HepG2 (cell line): Measurements from ENCODE around the gene OPN5. TPM values are rescaled to one million over a fixed set of nuclear protein-coding genes. Genes with fewer than 3 reads are reported as not detected.

Experiments
- ATAC-seq: fragments of 200-7000 bp; cut with Tn5 transposase; 3 replicates; pipeline ENCODE4 v1.9.1; 2020; ENCODE audit warnings: mild to moderate bottlenecking, moderate library complexity
- BruUV-seq: library from RNA; stranded (reverse); fragments of 400-500 nt; replicated peaks from 2 replicates; lab custom pipeline; 2021; lab: Mats Ljungman, UMichigan
- CTCF ChIA-PET: fragments of 300-600 bp; formaldehyde crosslinking; extraction: SDS; loops from one replicate; lab custom pipeline; 2021; ENCODE audit warnings: low total read pairs, inconsistent platforms, low intra/inter-chr PET ratio; lab: Yijun Ruan, JAX
- POLR2A ChIA-PET: fragments of 350-600 bp; sonication (Branson Sonifier 250); formaldehyde crosslinking; loops from one replicate; lab custom pipeline; 2020; ENCODE audit warnings: antibody characterized with exemption, inconsistent platforms; lab: Yijun Ruan, JAX
- DNase-seq: peaks from one replicate; pipeline ENCODE4 v3.0.0-alpha.2; 2015; ENCODE audit warnings: low spot score
- FAIRE-seq: peaks from 3 replicates; lab custom pipeline; 2011; peaks lifted over from hg19 to GRCh38; lab: Jason Lieb, UNC
- H2AFZ ChIP-seq: one replicate; pipeline ENCODE4 v1.6.1; 2011; ENCODE audit warnings: low read length, inconsistent platforms
- H3K27ac ChIP-seq: fragments of 300-600 bp; 3 replicates; pipeline ENCODE4 v1.8.0; 2011; ENCODE audit warnings: mixed run types, mild to moderate bottlenecking, mixed read lengths, low read length, inconsistent platforms; ENCODE audit not compliant: insufficient read depth; ENCODE audit errors: extremely low read length
- H3K27me3 ChIP-seq, 2 experiments: fragments of 200-600 bp in 1 of 2; 2 replicates in 1 of 2; 3 replicates in 1 of 2; pipeline versions ENCODE4 v1.6.0 to v1.8.0; 2011; ENCODE audit warnings: low read length in 2 of 2, mild to moderate bottlenecking in 2 of 2, moderate library complexity in 2 of 2, inconsistent platforms in 1 of 2; ENCODE audit not compliant: insufficient read depth in 2 of 2, control insufficient read depth in 1 of 2
- H3K36me3 ChIP-seq, 2 experiments: fragments of 200-600 bp in 1 of 2; replicated peaks in 1 of 2; 2 replicates in 1 of 2; 3 replicates in 1 of 2; pipeline versions ENCODE4 v1.5.1 to v1.8.0; 2011; ENCODE audit warnings: low read length in 2 of 2, inconsistent platforms in 1 of 2; ENCODE audit not compliant: insufficient read depth in 2 of 2, control insufficient read depth in 1 of 2
- H3K4me1 ChIP-seq: 2 replicates; pipeline ENCODE4 v1.5.1; 2012; ENCODE audit warnings: low read length, inconsistent platforms; ENCODE audit not compliant: insufficient read depth
- H3K4me2 ChIP-seq: 2 replicates; pipeline ENCODE4 v1.6.0; 2011; ENCODE audit warnings: low read depth, low read length, inconsistent platforms
- H3K4me3 ChIP-seq, 3 experiments: fragments of 200-600 bp in 1 of 3; sonication (generic), shearing (Covaris generic) in 1 of 3; replicated peaks in 1 of 3; 2 replicates each; pipeline ENCODE4 v1.5.1; 2011 to 2016; ENCODE audit warnings: low read length in 3 of 3, inconsistent platforms in 2 of 3, low read depth in 2 of 3, mild to moderate bottlenecking in 2 of 3, control low read depth in 1 of 3, mixed read lengths in 1 of 3; ENCODE audit not compliant: insufficient read depth in 1 of 3
- H3K79me2 ChIP-seq: one replicate; pipeline ENCODE4 v1.6.1; 2011; ENCODE audit warnings: low read length, inconsistent platforms; ENCODE audit not compliant: insufficient read depth
- H3K9ac ChIP-seq: 2 replicates; pipeline ENCODE4 v1.6.0; 2011; ENCODE audit warnings: mild to moderate bottlenecking, low read depth, low read length, inconsistent platforms; ENCODE audit not compliant: insufficient read depth
- H3K9me3 ChIP-seq: 2 replicates; pipeline ENCODE4 v1.5.1; 2012; ENCODE audit warnings: mild to moderate bottlenecking, low read length
- H4K20me1 ChIP-seq: 2 replicates; pipeline ENCODE4 v1.6.0; 2011; ENCODE audit warnings: inconsistent platforms, mild to moderate bottlenecking, low read length, moderate library complexity; ENCODE audit not compliant: insufficient read depth
- HHEX ChIP-seq: IDR thresholded peaks from 2 replicates; pipeline ENCODE4 v1.6.1; 2016; ENCODE audit warnings: control low read depth
- HMG20B ChIP-seq: conservative IDR thresholded peaks from 2 replicates; pipeline ENCODE4 v1.6.1; 2016; ENCODE audit warnings: missing genetic modification reagents, missing compliant biosample characterization
- JUNB ChIP-seq: sonication (generic); formaldehyde crosslinking; IDR thresholded peaks from 2 replicates; pipeline ENCODE4 v1.8.0; 2022; ENCODE audit warnings: missing genetic modification reagents, mild to moderate bottlenecking, borderline replicate concordance
- MBNL3 ChIP-seq: fragments of 250-450 bp; sonication (Bioruptor Pico); conservative IDR thresholded peaks from 2 replicates; pipeline ENCODE4 v1.8.0; 2022; ENCODE audit warnings: mild to moderate bottlenecking, inconsistent platforms
- NR2F1 ChIP-seq, 2 experiments: fragments of 450-650 bp in 1 of 2; formaldehyde crosslinking in 1 of 2; IDR thresholded peaks; 2 replicates each; pipeline versions ENCODE4 v1.5.0 to v1.6.1; 2016 to 2020; ENCODE audit warnings: mild to moderate bottlenecking in 1 of 2, missing compliant biosample characterization in 1 of 2, missing genetic modification reagents in 1 of 2, moderate library complexity in 1 of 2
- TGIF2 ChIP-seq: IDR thresholded peaks from 2 replicates; pipeline ENCODE4 v1.6.1; 2016; ENCODE audit warnings: control low read depth, missing compliant biosample characterization
- THYN1 ChIP-seq: sonication (generic); formaldehyde crosslinking; IDR thresholded peaks from 2 replicates; pipeline ENCODE4 v1.8.1; 2023; ENCODE audit warnings: low read depth, mild to moderate bottlenecking, moderate library complexity, missing genetic modification reagents, borderline replicate concordance
- YEATS4 ChIP-seq: sonication (generic); formaldehyde crosslinking; IDR thresholded peaks from 2 replicates; pipeline ENCODE4 v1.4.0; 2020; ENCODE audit warnings: missing genetic modification reagents, borderline replicate concordance
- ZFP36 ChIP-seq: fragments of 150-350 bp; IDR thresholded peaks from 2 replicates; pipeline ENCODE4 v1.6.1; 2018; ENCODE audit warnings: borderline replicate concordance, low read length, low read depth; ENCODE audit not compliant: partially characterized antibody
- ZFP36L1 ChIP-seq: sonication (generic); formaldehyde crosslinking; IDR thresholded peaks from 2 replicates; pipeline ENCODE4 v1.8.0; 2022; ENCODE audit warnings: mild to moderate bottlenecking, missing genetic modification reagents, moderate library complexity
- ZNF296 ChIP-seq: sonication (generic); formaldehyde crosslinking; conservative IDR thresholded peaks from 2 replicates; pipeline ENCODE4 v1.5.0; 2020; ENCODE audit warnings: mild to moderate bottlenecking, missing genetic modification reagents
- ZNF557 ChIP-seq: sonication (generic); formaldehyde crosslinking; IDR thresholded peaks from 2 replicates; pipeline ENCODE4 v1.4.0; 2020; ENCODE audit warnings: missing genetic modification reagents
- ZNF841 ChIP-seq: sonication (generic); formaldehyde crosslinking; IDR thresholded peaks from 2 replicates; pipeline ENCODE4 v1.8.1; 2023; ENCODE audit warnings: missing genetic modification reagents, borderline replicate concordance
- WGBS: methylation state at CpG from one replicate; pipeline ENCODE4 v1.1.6; 2017; ENCODE audit warnings: low lambda C conversion rate; 5-methylcytosine and 5-hydroxymethylcytosine counted together
- in situ Hi-C: cut with HindIII; loops from 2 replicates; pipeline ENCODE4 v1.10.0; 2017; ENCODE audit warnings: low pct_unique_long_range_greater_than_20kb; ENCODE audit not compliant: extremely low pct_ligation_motif_present
- intact Hi-C: fragments of 100-400 bp; cut with micrococcal nuclease; formaldehyde crosslinking; loops from one replicate; pipeline ENCODE4 v1.10.0; 2022; ENCODE audit not compliant: unreplicated experiment
- polyA plus RNA-seq, 8 experiments: library from polyadenylated mRNA; depleted of rRNA in 3 of 8; stranded (reverse) in 7 of 8; unstranded in 1 of 8; fragments of >200 nt; fragmentation: Illumina TruSeq in 4 of 8; extraction: Trizol in 4 of 8; gene quantifications; 2 replicates each; pipeline versions ENCODE4 v1.2.1 to v1.2.3, GENCODE V29; 2011 to 2016; ENCODE audit warnings: low read depth in 4 of 8, missing spikeins in 1 of 8, mixed read lengths in 1 of 8; ENCODE audit not compliant: insufficient read depth in 1 of 8
- total RNA-seq, 5 experiments: library from RNA; depleted of rRNA; stranded (reverse); fragments of >200 nt; fragmentation: Illumina TruSeq; extraction: Trizol; gene quantifications; 2 replicates each; pipeline ENCODE4 v1.2.3, GENCODE V29; 2016; ENCODE audit warnings: low read depth in 1 of 5
- TF ChIP-seq, protein P1 (sequence below): sonication (generic); formaldehyde crosslinking; IDR thresholded peaks from 2 replicates; pipeline ENCODE4 v1.8.1; 2022; ENCODE audit warnings: low read depth, mild to moderate bottlenecking, missing genetic modification reagents
- TF ChIP-seq, protein P2 (sequence below): sonication (generic); formaldehyde crosslinking; IDR thresholded peaks from 2 replicates; pipeline ENCODE4 v1.4.0; 2020; ENCODE audit warnings: missing genetic modification reagents
- TF ChIP-seq, protein P3 (sequence below): sonication (generic); formaldehyde crosslinking; IDR thresholded peaks from 2 replicates; pipeline ENCODE4 v1.4.0; 2020; ENCODE audit warnings: missing genetic modification reagents
- TF ChIP-seq, protein P4 (sequence below): sonication (generic); formaldehyde crosslinking; IDR thresholded peaks from 2 replicates; pipeline ENCODE4 v1.9.0; 2022; ENCODE audit warnings: missing genetic modification reagents, mild to moderate bottlenecking, borderline replicate concordance

The OPN5 gene
- total and polyA plus RNA-seq, 2 of the 13 experiments (the other 11 are each of a cell fraction or from before 2014, with no cell fraction given) = not detected

DNA sequence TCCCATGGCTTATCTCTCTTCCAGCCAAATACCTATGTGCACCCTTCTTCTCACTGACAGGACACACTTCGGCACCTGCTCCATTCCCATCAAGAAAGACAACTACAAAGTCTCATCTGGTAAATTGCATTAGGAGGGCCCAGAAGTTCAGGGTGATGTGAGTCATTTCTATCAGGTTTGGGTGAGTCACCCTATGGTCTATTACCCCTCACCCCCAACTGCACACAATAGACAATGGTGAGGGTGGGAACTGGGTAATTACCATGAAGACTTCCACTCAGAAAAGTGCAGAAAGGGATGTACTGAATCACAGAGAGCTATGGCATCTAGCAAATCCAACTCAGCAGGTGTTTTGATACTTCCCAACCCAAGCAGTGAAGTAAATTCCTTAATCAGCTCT, 54.8 kb downstream of the OPN5 start:
- H4K20me1 ChIP-seq = no peaks in the 10 kb centered on the region
- ATAC-seq = no peak; the same call in 2 of the 3 replicates
- no peak overlapping the region for H3K27ac ChIP-seq
- POLR2A ChIA-PET = no interaction called here
- H3K79me2 ChIP-seq = no peaks in the 10 kb centered on the region
- no peaks in the 10 kb centered on the region for H3K36me3 ChIP-seq
- H3K4me1 ChIP-seq = no peaks in the 10 kb centered on the region
- no peak for FAIRE-seq
- H3K4me3 ChIP-seq = no peak overlapping the region
- intact Hi-C loops = no loop called here
- no peak overlapping the region for H2AFZ ChIP-seq
- DNase-seq = peak; percentile 10
- TF ChIP-seq ZFP36 (no peak), NR2F1 (CRISPR knock-in tag; IDR thresholded peaks at IDR 0.05) (no peak), JUNB (CRISPR knock-in tag) (no peak), YEATS4 (CRISPR knock-in tag) (no peak), ZNF296 (CRISPR knock-in tag) (no peak), ZNF557 (CRISPR knock-in tag) (no peak), ZFP36L1 (CRISPR knock-in tag) (no peak), TGIF2 (CRISPR knock-in tag) (no peak), MBNL3 (CRISPR knock-in tag) (no peak), THYN1 (no peak), ZNF841 (CRISPR knock-in tag) (no peak), HHEX (no peak), HMG20B (CRISPR knock-in tag) (no peak)
- TF ChIP-seq, protein P1, sequence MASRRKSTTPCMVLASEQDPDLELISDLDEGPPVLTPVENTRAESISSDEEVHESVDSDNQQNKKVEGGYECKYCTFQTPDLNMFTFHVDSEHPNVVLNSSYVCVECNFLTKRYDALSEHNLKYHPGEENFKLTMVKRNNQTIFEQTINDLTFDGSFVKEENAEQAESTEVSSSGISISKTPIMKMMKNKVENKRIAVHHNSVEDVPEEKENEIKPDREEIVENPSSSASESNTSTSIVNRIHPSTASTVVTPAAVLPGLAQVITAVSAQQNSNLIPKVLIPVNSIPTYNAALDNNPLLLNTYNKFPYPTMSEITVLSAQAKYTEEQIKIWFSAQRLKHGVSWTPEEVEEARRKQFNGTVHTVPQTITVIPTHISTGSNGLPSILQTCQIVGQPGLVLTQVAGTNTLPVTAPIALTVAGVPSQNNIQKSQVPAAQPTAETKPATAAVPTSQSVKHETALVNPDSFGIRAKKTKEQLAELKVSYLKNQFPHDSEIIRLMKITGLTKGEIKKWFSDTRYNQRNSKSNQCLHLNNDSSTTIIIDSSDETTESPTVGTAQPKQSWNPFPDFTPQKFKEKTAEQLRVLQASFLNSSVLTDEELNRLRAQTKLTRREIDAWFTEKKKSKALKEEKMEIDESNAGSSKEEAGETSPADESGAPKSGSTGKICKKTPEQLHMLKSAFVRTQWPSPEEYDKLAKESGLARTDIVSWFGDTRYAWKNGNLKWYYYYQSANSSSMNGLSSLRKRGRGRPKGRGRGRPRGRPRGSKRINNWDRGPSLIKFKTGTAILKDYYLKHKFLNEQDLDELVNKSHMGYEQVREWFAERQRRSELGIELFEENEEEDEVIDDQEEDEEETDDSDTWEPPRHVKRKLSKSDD (CRISPR knock-in tag) = no peak
- TF ChIP-seq, protein P2, sequence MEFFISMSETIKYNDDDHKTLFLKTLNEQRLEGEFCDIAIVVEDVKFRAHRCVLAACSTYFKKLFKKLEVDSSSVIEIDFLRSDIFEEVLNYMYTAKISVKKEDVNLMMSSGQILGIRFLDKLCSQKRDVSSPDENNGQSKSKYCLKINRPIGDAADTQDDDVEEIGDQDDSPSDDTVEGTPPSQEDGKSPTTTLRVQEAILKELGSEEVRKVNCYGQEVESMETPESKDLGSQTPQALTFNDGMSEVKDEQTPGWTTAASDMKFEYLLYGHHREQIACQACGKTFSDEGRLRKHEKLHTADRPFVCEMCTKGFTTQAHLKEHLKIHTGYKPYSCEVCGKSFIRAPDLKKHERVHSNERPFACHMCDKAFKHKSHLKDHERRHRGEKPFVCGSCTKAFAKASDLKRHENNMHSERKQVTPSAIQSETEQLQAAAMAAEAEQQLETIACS (CRISPR knock-in tag) = no peak
- TF ChIP-seq, protein P3, sequence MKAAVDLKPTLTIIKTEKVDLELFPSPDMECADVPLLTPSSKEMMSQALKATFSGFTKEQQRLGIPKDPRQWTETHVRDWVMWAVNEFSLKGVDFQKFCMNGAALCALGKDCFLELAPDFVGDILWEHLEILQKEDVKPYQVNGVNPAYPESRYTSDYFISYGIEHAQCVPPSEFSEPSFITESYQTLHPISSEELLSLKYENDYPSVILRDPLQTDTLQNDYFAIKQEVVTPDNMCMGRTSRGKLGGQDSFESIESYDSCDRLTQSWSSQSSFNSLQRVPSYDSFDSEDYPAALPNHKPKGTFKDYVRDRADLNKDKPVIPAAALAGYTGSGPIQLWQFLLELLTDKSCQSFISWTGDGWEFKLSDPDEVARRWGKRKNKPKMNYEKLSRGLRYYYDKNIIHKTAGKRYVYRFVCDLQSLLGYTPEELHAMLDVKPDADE (CRISPR knock-in tag) = no peak
- TF ChIP-seq, protein P4, sequence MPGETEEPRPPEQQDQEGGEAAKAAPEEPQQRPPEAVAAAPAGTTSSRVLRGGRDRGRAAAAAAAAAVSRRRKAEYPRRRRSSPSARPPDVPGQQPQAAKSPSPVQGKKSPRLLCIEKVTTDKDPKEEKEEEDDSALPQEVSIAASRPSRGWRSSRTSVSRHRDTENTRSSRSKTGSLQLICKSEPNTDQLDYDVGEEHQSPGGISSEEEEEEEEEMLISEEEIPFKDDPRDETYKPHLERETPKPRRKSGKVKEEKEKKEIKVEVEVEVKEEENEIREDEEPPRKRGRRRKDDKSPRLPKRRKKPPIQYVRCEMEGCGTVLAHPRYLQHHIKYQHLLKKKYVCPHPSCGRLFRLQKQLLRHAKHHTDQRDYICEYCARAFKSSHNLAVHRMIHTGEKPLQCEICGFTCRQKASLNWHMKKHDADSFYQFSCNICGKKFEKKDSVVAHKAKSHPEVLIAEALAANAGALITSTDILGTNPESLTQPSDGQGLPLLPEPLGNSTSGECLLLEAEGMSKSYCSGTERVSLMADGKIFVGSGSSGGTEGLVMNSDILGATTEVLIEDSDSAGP = no peak
- WGBS = 0% methylated on average over 1 of the region's 1 CpG
- no peak overlapping the region for H3K4me2 ChIP-seq
- no peaks in the 10 kb centered on the region for H3K9me3 ChIP-seq
- in situ Hi-C loops = no loop called here
- H3K9ac ChIP-seq = no peak overlapping the region
- CTCF ChIA-PET = no interaction called here
- no peaks in the 10 kb centered on the region for H3K27me3 ChIP-seq
- BruUV-seq = no TSS peak
